Small intestine (tissue), 7 donors: Measurements from ENCODE around the gene IGF1R. TPM values are rescaled to one million over a fixed set of nuclear protein-coding genes. Genes with fewer than 3 reads are reported as not detected.

Experiments
- DNase-seq, 2 donors: peaks; one replicate each; pipeline versions ENCODE4 v3.0.0 to v3.0.0-alpha.2; 2013
- FAIRE-seq: peaks from 2 replicates; lab custom pipeline; 2012; peaks lifted over from hg19 to GRCh38; lab: Jason Lieb, UNC
- H3K27ac ChIP-seq, 3 donors: one replicate each; pipeline ENCODE4 v1.5.1; 2013; ENCODE audit warnings: low read length in 2 of 3, mild to moderate bottlenecking in 2 of 3, control low read depth in 1 of 3, inconsistent platforms in 1 of 3, low read depth in 1 of 3, moderate library complexity in 1 of 3
- H3K27me3 ChIP-seq, 3 donors: one replicate each; pipeline ENCODE4 v1.6.1; 2013; ENCODE audit warnings: low read length in 3 of 3, inconsistent platforms in 1 of 3; ENCODE audit not compliant: control insufficient read depth in 3 of 3, insufficient read depth in 3 of 3
- H3K36me3 ChIP-seq, 3 donors: one replicate each; pipeline ENCODE4 v1.6.1; 2013; ENCODE audit warnings: low read length in 3 of 3, inconsistent platforms in 1 of 3, low read depth in 1 of 3, mild to moderate bottlenecking in 1 of 3, moderate library complexity in 1 of 3; ENCODE audit not compliant: control insufficient read depth in 3 of 3, insufficient read depth in 2 of 3
- H3K4me1 ChIP-seq, 3 donors: one replicate each; pipeline ENCODE4 v1.6.1; 2013; ENCODE audit warnings: low read length in 2 of 3, inconsistent platforms in 1 of 3, low read depth in 1 of 3, mild to moderate bottlenecking in 1 of 3, moderate library complexity in 1 of 3; ENCODE audit not compliant: control insufficient read depth in 3 of 3, insufficient read depth in 2 of 3
- H3K4me3 ChIP-seq, 3 donors: one replicate each; pipeline ENCODE4 v1.5.1; 2013; ENCODE audit warnings: low read length in 3 of 3, control low read depth in 1 of 3, inconsistent platforms in 1 of 3, low read depth in 1 of 3, mild to moderate bottlenecking in 1 of 3, moderate library complexity in 1 of 3
- H3K9me3 ChIP-seq, 2 donors: one replicate each; pipeline ENCODE4 v1.6.1; 2013; ENCODE audit warnings: low read depth in 1 of 2, low read length in 1 of 2; ENCODE audit not compliant: control insufficient read depth in 2 of 2, insufficient read depth in 1 of 2
- WGBS, 3 donors: extraction: QIAGEN DNeasy Blood & Tissue Kit; methylation state at CpG; one replicate each; pipeline ENCODE4 v1.1.7; 2013; 5-methylcytosine and 5-hydroxymethylcytosine counted together
- polyA plus RNA-seq, 4 donors: library from polyadenylated mRNA; stranded (reverse) in 3 of 4; unstranded in 1 of 4; fragments of 200-250 nt in 3 of 4; fragments of 120-200 nt in 1 of 4; gene quantifications; one replicate each; pipeline versions ENCODE4 v1.2.1 to v1.2.3, GENCODE V29; 2013
- donor health status: healthy with polysubstance abuse.
- donor health status: control.
- donor health status: control.
- donor health status: Bipolar disorder and iron deficiency.
- donor health status: healthy.

Gene IGF1R
- polyA plus RNA-seq, 4 donors = 0.54 to 27.9 (median 3.8) TPM

DNA sequence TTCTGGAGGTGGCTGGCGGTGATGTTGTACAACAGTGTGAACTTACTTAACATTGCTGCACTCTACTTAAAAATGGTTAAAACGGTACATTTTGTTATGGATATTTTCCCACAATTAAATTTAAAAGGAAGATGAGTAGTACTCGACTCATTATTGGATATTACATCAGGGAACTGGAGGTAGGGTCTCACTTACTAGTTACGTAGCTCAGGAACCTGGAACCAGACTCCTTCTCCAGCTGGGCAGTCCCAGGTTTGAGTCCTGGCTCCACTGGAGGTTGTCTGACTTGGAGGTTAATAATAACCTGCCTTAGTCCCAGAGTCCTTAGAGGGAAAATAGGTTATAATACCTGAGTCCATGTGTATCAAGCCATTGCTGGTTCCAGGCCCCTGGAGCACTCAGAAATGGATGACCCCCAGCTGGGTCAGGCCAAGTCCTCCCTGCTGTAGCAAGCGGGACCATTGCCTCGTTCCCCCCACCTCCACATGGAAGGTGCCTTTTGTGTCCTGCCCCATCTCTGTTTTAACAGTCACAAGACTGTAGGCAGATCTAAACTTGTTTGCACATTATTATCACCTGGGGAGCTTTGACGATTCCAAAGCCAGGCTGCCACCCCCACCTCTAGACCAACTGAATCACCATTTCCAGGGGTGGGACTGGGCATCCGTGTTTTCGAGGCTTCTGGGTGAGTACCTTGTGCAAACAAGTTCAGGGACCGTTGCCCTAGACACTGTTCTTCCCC is 126.6 kb downstream of the IGF1R start:
- WGBS, 3 donors = 66 to 78% (median 68%) methylated on average over 10 of the region's 10 CpGs
- no peak overlapping the region for H3K27ac ChIP-seq
- peaks cover 4 to 11% (median 8%) of the 10 kb centered on the region in 3 donors for H3K4me1 ChIP-seq
- DNase-seq (no peak), FAIRE-seq (no peak)
- H3K27me3 ChIP-seq = no peaks in the 10 kb centered on the region
- no peaks in the 10 kb centered on the region for H3K9me3 ChIP-seq
- H3K36me3 ChIP-seq = peaks cover 0 to 7% (median 0%) of the 10 kb centered on the region in 3 donors
- H3K4me3 ChIP-seq = no peak overlapping the region

- WGBS, 3 donors = 81 to 88% (median 84%) methylated on average over 7 of the region's 7 CpGs
- Histone ChIP-seq H3K4me3 (no peak overlapping the region), H3K27me3 (no peaks in the 10 kb centered on the region), H3K27ac (no peak overlapping the region), H3K36me3 (peaks cover 0 to 7% (median 0%) of the 10 kb centered on the region in 3 donors), H3K4me1 (peaks cover 2 to 11% (median 8%) of the 10 kb centered on the region in 3 donors), H3K9me3 (no peaks in the 10 kb centered on the region)
- DNase-seq = no peak
- FAIRE-seq = no peak
Measured at GRCh38 chr15:98775498-98776230, 127.3 kb downstream of the IGF1R start.

DNA sequence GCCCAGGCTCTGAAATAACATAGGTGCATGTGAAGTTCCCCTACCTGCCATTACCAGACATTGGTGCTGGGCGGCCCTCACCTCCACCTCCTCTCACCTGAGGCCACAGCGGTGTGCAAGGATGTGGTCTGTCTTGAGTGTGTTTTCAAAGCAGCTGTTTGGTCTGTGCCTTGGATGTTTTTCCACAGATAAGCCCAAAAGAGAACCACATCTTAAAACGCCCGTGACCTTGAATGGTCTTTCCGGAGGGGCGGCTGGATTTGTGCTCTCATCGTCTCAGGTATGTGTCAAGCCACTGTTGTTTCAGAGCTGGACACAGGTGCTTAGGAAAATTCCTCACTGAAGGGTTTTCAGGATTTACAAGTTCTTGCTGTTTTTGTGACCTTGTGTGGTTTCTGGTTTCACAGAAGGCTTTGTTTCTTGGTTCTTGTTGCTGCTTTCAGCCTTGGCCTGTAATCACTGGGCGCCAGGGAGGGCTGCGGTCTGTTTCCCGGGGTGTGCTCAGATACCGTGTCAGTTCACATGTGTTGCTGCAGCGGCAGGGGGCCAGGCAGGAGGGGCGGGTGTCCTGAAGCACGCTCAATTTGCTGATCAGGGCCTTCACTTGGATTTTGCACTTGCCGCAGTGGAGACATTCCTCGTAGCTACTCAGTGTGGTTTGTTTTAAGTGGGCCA is 128.4 kb downstream of the IGF1R start:
- Histone ChIP-seq H3K36me3 (peaks cover 0 to 7% (median 0%) of the 10 kb centered on the region in 3 donors), H3K9me3 (no peaks in the 10 kb centered on the region), H3K27ac (no peak overlapping the region), H3K27me3 (no peaks in the 10 kb centered on the region), H3K4me1 (peaks cover 0 to 8% (median 0%) of the 10 kb centered on the region in 3 donors), H3K4me3 (no peak overlapping the region)
- peak in 1 of 2 donors; percentile 52 for DNase-seq
- FAIRE-seq = no peak
- WGBS, 3 donors = 59 to 70% (median 66%) methylated on average over 16 of the region's 16 CpGs

- Histone ChIP-seq H3K4me1 (peaks cover 0 to 8% (median 0%) of the 10 kb centered on the region in 3 donors), H3K36me3 (peaks cover 0 to 7% (median 0%) of the 10 kb centered on the region in 3 donors), H3K27ac (no peak overlapping the region), H3K27me3 (no peaks in the 10 kb centered on the region), H3K4me3 (no peak overlapping the region), H3K9me3 (no peaks in the 10 kb centered on the region)
- no peak for DNase-seq
- FAIRE-seq = no peak
- WGBS, 3 donors = 81 to 90% (median 88%) methylated on average over 9 of the region's 9 CpGs
Measured at GRCh38 chr15:98777426-98777825, 129.1 kb downstream of the IGF1R start.

DNA sequence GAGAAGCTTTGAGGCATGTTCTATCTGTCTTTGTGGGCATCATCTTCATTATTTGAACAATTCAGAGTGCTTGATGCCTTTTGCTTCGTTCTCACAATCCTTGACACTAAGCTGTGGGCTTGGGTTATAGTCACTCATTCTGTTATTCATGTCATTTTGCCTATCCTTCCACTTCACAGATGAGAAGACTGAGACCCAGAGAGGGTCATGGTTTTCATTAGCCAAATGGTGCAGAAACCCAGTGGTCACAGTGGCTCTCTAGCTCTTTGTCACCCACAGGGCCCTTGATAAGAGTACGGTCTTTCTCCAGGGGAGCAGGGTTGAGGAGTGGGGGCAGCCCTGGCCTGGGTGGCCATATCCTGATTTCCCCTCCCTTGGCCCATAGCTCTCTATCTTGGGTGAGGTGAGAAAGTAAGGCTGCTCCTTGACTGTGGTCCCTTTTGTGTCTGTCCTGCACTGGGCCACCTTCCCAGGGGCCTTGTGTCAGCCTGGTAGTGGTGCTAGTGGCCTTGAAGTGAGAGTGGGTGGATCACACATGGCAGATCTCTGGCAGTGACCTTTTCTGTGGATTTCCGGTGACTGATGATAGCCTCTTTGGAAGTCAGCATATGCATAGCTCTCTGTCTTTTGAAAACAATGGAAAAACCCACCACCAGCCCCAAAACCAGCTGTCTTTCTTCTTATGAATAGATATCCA is 130.1 kb downstream of the IGF1R start:
- FAIRE-seq = no peak
- H3K4me3 ChIP-seq = no peak overlapping the region
- no peaks in the 10 kb centered on the region for H3K9me3 ChIP-seq
- 86 to 90% (median 90%) methylated on average over 3 of the region's 3 CpGs for WGBS, 3 donors
- H3K4me1 ChIP-seq = peaks cover 0 to 8% (median 0%) of the 10 kb centered on the region in 3 donors
- peaks cover 0 to 7% (median 0%) of the 10 kb centered on the region in 3 donors for H3K36me3 ChIP-seq
- no peak overlapping the region for H3K27ac ChIP-seq
- no peak for DNase-seq
- H3K27me3 ChIP-seq = no peaks in the 10 kb centered on the region

DNA sequence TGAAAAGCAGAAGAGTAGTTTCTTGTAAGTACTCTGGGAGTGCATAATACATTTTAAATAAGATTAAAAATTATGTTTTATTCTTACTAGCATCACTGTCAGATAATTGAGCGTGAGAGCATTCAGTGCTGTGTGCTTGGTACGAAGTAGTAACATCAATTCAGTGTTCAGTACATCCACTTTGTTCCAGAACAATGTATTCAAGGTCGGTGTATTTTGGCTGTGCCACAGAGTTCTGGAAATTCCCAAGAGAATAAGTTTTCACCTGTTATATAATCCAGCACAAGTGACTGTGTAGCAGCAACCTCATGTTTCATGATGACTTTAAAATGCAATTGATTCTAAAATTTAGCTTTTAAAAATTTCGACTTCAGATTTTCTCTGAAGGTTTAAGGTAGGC is 130.6 kb downstream of the IGF1R start:
- Histone ChIP-seq H3K4me1 (peaks cover 0 to 8% (median 0%) of the 10 kb centered on the region in 3 donors), H3K9me3 (no peaks in the 10 kb centered on the region), H3K27ac (no peak overlapping the region), H3K27me3 (no peaks in the 10 kb centered on the region), H3K4me3 (no peak overlapping the region), H3K36me3 (peaks cover 0 to 7% (median 0%) of the 10 kb centered on the region in 3 donors)
- FAIRE-seq (no peak), DNase-seq (no peak)
- 80 to 90% (median 82%) methylated on average over 4 of the region's 4 CpGs for WGBS, 3 donors

DNA sequence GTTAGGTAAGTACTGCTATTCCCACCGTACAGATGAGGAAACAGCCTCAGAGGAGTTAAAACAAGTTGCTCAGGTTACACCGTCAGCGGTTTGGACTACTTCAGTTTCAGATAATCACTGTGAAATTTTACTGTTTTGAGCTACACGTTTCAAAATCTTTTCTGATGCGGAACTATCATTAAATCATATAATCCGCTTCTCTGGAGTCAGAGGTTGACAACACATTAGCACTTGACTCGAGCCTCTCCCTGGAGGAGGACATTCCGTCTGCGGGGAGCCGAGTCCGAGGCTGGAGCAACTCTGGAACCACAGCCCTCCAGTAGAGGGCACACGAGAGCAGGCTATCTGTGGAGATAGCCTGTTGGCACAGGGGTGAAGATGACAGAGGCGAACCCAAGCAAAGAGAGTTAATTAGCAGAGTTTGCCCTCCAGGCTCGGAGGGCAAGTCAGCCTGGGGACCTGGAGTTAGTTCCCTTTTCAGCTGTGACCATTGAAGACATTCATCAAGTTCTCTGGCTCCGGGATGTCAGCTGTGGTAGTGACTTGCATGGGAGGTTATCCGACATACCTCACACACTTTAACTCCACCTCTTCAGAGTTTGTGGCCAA is 131.2 kb downstream of the IGF1R start:
- DNase-seq (peak; percentile 87 to 93), FAIRE-seq (no peak)
- no peak overlapping the region for H3K27ac ChIP-seq
- 13 to 28% (median 20%) methylated on average over 16 of the region's 16 CpGs for WGBS, 3 donors
- H3K4me1 ChIP-seq = peaks cover 0 to 8% (median 0%) of the 10 kb centered on the region in 3 donors
- H3K36me3 ChIP-seq = peaks cover 0 to 7% (median 0%) of the 10 kb centered on the region in 3 donors
- H3K9me3 ChIP-seq = no peaks in the 10 kb centered on the region
- no peaks in the 10 kb centered on the region for H3K27me3 ChIP-seq
- H3K4me3 ChIP-seq = no peak overlapping the region
